Calu3 (cell line): ENCODE measurements around the gene TMEM273. TPM values are rescaled to one million over a fixed set of nuclear protein-coding genes. Genes with fewer than 3 reads are reported as not detected.

Experiments
- BruUV-seq: library from RNA; stranded (reverse); fragments of 400-500 nt; replicated peaks from 2 replicates; lab custom pipeline; 2021; lab: Mats Ljungman, UMichigan
- CTCF ChIA-PET: fragments of 300-600 bp; sonication (Branson Sonifier 250); formaldehyde crosslinking; loops from one replicate; lab custom pipeline; 2022; ENCODE audit warnings: antibody characterized with exemption; lab: Charles Lee
- DNase-seq: peaks from one replicate; pipeline ENCODE4 v3.0.0; 2022
- H3K27ac Mint-ChIP-seq: one replicate; pipeline ENCODE4 v1.8.0; 2022; ENCODE audit warnings: mixed read lengths; ENCODE audit not compliant: unreplicated experiment
- H3K27me3 Mint-ChIP-seq: one replicate; pipeline ENCODE4 v1.8.0; 2022; ENCODE audit warnings: mixed read lengths; ENCODE audit not compliant: unreplicated experiment
- H3K36me3 Mint-ChIP-seq: one replicate; pipeline ENCODE4 v1.8.0; 2022; ENCODE audit warnings: mild to moderate bottlenecking, moderate library complexity, mixed read lengths; ENCODE audit not compliant: insufficient read depth, unreplicated experiment
- H3K4me1 Mint-ChIP-seq: one replicate; pipeline ENCODE4 v1.8.0; 2022; ENCODE audit warnings: mild to moderate bottlenecking, low read depth, mixed read lengths; ENCODE audit not compliant: unreplicated experiment
- H3K4me3 Mint-ChIP-seq: one replicate; pipeline ENCODE4 v1.8.0; 2022; ENCODE audit warnings: mild to moderate bottlenecking, low read depth, moderate library complexity, mixed read lengths; ENCODE audit not compliant: unreplicated experiment
- H3K9me3 Mint-ChIP-seq: one replicate; pipeline ENCODE4 v1.8.0; 2022; ENCODE audit warnings: low read depth, mixed read lengths; ENCODE audit not compliant: unreplicated experiment
- intact Hi-C: fragments of 100-400 bp; cut with micrococcal nuclease; formaldehyde crosslinking; loops from one replicate; pipeline ENCODE4 v1.10.0; 2022; ENCODE audit not compliant: unreplicated experiment
- total RNA-seq: library from RNA; stranded (reverse); gene quantifications from 2 replicates; pipeline ENCODE4 v1.2.3, GENCODE V29; 2022
- TF ChIP-seq, protein P1 (sequence below): fragments of 200-600 bp; IDR thresholded peaks from one replicate; pipeline ENCODE4 v1.8.0; 2022; ENCODE audit warnings: antibody characterized with exemption; ENCODE audit not compliant: unreplicated experiment

Gene TMEM273
- total RNA-seq, 1 experiment from 2014 or later: not detected

DNA sequence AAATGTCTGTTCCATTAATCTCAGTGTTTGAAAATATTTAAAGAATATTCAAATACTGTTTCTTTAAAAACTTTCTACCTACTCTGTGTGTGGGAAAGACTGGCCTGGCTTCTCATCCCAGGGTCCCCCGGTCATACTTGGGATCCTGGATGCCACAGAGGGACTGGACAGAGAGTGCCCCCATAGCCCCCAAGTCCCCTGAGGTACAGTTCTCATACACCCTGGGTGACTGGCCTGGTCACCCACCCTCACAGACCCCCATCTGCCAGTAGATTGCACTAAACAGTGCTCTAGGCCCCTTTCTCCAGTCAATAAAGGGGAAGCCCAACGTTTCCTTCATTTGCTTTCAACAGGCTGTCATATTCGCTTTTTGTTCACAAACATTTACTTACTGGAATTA lies 3.0 kb downstream of the TMEM273 start:
- intact Hi-C loops: no loop called here
- Mint-ChIP-seq H3K27ac (no peak overlapping the region), H3K36me3 (no peaks in the 10 kb centered on the region), H3K9me3 (no peaks in the 10 kb centered on the region), H3K4me3 (no peak overlapping the region), H3K4me1 (no peaks in the 10 kb centered on the region), H3K27me3 (peaks cover 65% of the 10 kb centered on the region)
- DNase-seq: no peak
- TF ChIP-seq, protein P1, sequence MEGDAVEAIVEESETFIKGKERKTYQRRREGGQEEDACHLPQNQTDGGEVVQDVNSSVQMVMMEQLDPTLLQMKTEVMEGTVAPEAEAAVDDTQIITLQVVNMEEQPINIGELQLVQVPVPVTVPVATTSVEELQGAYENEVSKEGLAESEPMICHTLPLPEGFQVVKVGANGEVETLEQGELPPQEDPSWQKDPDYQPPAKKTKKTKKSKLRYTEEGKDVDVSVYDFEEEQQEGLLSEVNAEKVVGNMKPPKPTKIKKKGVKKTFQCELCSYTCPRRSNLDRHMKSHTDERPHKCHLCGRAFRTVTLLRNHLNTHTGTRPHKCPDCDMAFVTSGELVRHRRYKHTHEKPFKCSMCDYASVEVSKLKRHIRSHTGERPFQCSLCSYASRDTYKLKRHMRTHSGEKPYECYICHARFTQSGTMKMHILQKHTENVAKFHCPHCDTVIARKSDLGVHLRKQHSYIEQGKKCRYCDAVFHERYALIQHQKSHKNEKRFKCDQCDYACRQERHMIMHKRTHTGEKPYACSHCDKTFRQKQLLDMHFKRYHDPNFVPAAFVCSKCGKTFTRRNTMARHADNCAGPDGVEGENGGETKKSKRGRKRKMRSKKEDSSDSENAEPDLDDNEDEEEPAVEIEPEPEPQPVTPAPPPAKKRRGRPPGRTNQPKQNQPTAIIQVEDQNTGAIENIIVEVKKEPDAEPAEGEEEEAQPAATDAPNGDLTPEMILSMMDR: no peak
- no TSS peak for BruUV-seq
- CTCF ChIA-PET: interaction anchor here (0.9 kb wide), 1 partner anchor 424 kb away, joined by 3 read pairs; no protein-coding TSS in a partner anchor

- Mint-ChIP-seq H3K4me3 (no peak overlapping the region), H3K9me3 (no peaks in the 10 kb centered on the region), H3K4me1 (no peaks in the 10 kb centered on the region), H3K27me3 (peaks cover 68% of the 10 kb centered on the region), H3K36me3 (no peaks in the 10 kb centered on the region), H3K27ac (no peak overlapping the region)
- CTCF ChIA-PET: interaction anchor here (0.9 kb wide), 1 partner anchor 424 kb away, joined by 3 read pairs; no protein-coding TSS in a partner anchor
- TF ChIP-seq, protein P1: no peak
- intact Hi-C loops: no loop called here
- BruUV-seq: no TSS peak
- DNase-seq: no peak
Observed at GRCh38 chr10:49184642-49185111, 3.5 kb downstream of the TMEM273 start.

GRCh38 chr10:49183596-49184542 lies 4.3 kb downstream of the TMEM273 start:
- no peak overlapping the region for H3K27ac Mint-ChIP-seq
- DNase-seq: no peak
- no peaks in the 10 kb centered on the region for H3K4me1 Mint-ChIP-seq
- no peaks in the 10 kb centered on the region for H3K9me3 Mint-ChIP-seq
- no TSS peak for BruUV-seq
- intact Hi-C loops: no loop called here
- peaks cover 68% of the 10 kb centered on the region for H3K27me3 Mint-ChIP-seq
- no peak overlapping the region for H3K4me3 Mint-ChIP-seq
- CTCF ChIA-PET: interaction anchor here (0.9 kb wide), 1 partner anchor 423 kb away, joined by 3 read pairs; no protein-coding TSS in a partner anchor
- TF ChIP-seq, protein P1: no peak
- H3K36me3 Mint-ChIP-seq: no peaks in the 10 kb centered on the region

DNA sequence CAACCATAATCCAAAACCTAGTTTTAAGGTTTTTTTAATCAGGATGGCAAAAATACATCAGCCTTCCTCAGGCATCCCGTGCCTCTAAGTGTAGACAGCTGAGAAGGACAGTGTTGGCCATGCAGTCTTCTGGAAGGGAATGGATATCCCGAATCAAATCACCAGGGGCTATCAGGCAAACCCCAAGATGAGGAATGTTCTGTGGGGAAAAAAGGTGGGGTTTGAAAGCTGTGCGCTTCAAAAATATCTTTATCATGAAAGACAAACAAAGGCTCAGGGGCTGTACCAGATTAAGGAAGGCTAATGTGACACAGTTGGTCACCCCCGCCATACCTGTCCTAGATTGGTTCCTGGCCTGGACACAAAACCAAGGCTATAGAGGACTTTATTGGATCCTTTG lies 5.4 kb downstream of the TMEM273 start:
- Mint-ChIP-seq H3K4me3 (no peak overlapping the region), H3K27me3 (peaks cover 64% of the 10 kb centered on the region), H3K4me1 (no peaks in the 10 kb centered on the region), H3K27ac (no peak overlapping the region), H3K9me3 (no peaks in the 10 kb centered on the region), H3K36me3 (no peaks in the 10 kb centered on the region)
- TF ChIP-seq, protein P1: no peak
- no peak for DNase-seq
- CTCF ChIA-PET: no interaction called here
- intact Hi-C loops: no loop called here
- BruUV-seq: no TSS peak
